HG03460 (cell line): ENCODE results near the gene NIPSNAP2.
"Not testable (repeated sequence)": the region's sequence is repeated elsewhere in the genome, so short reads cannot be mapped to it uniquely, and the experiment has no call there.

Experiments
- ATAC-seq: cut with Tn5 transposase; IDR thresholded peaks from one replicate; pipeline ENCODE4 v1.9.1; 2021; ENCODE audit not compliant: unreplicated experiment

Gene NIPSNAP2

GRCh38 chr7:56046721-56047445 lies 82.5 kb downstream of the NIPSNAP2 start:
- no peak for ATAC-seq

GRCh38 chr7:56047446-56048116 lies 83.2 kb downstream of the NIPSNAP2 start:
- not testable (repeated sequence) for ATAC-seq

GRCh38 chr7:56048245-56048644 lies 83.9 kb downstream of the NIPSNAP2 start:
- ATAC-seq = no peak

- ATAC-seq = not testable (repeated sequence)
These were observed 84.4 kb downstream of the NIPSNAP2 start for GRCh38 chr7:56048763-56049162.
